H9 (cell line): Measurements from ENCODE around the gene GPC3. TPM values are rescaled to one million over a fixed set of nuclear protein-coding genes. Genes with fewer than 3 reads are reported as not detected.
"Not testable (repeated sequence)": the region's sequence is repeated elsewhere in the genome, so short reads cannot be mapped to it uniquely, and the experiment has no call there.

ENCODE experiments used
- DNase-seq: peaks from one replicate; pipeline ENCODE4 v3.0.0-alpha.2; 2017
- H2AFZ ChIP-seq: one replicate; pipeline ENCODE4 v1.6.1; 2013; ENCODE audit warnings: mild to moderate bottlenecking, low read length, control low read depth, moderate library complexity
- H2AK5ac ChIP-seq: 2 replicates; pipeline ENCODE4 v1.6.1; 2013; ENCODE audit warnings: low read length, control low read depth, mixed read lengths; ENCODE audit not compliant: insufficient read length
- H2BK120ac ChIP-seq: one replicate; pipeline ENCODE4 v1.6.1; 2013; ENCODE audit warnings: low read depth, mild to moderate bottlenecking, low read length, control low read depth, inconsistent platforms; ENCODE audit not compliant: poor library complexity, severe bottlenecking
- H2BK12ac ChIP-seq: 2 replicates; pipeline ENCODE4 v1.6.1; 2013; ENCODE audit warnings: low read length, control low read depth, mixed read lengths, low read depth; ENCODE audit not compliant: insufficient read length
- H2BK15ac ChIP-seq: 2 replicates; pipeline ENCODE4 v1.6.1; 2013; ENCODE audit warnings: low read depth, low read length, control low read depth
- H2BK20ac ChIP-seq: one replicate; pipeline ENCODE4 v1.6.1; 2013; ENCODE audit warnings: low read depth, mild to moderate bottlenecking, low read length, control low read depth, inconsistent platforms; ENCODE audit not compliant: poor library complexity, severe bottlenecking
- H2BK5ac ChIP-seq: 2 replicates; pipeline ENCODE4 v1.6.1; 2013; ENCODE audit warnings: low read length, control low read depth, mixed read lengths; ENCODE audit not compliant: insufficient read length
- H3K14ac ChIP-seq: 2 replicates; pipeline ENCODE4 v1.6.1; 2013; ENCODE audit warnings: low read length, control low read depth; ENCODE audit not compliant: insufficient read depth
- H3K18ac ChIP-seq: 2 replicates; pipeline ENCODE4 v1.6.1; 2013; ENCODE audit warnings: low read depth, mild to moderate bottlenecking, mixed read lengths, low read length, control low read depth; ENCODE audit not compliant: insufficient read length
- H3K23ac ChIP-seq: 2 replicates; pipeline ENCODE4 v1.6.1; 2013; ENCODE audit warnings: low read length, control low read depth, mixed read lengths, low read depth; ENCODE audit not compliant: insufficient read length
- H3K23me2 ChIP-seq: 2 replicates; pipeline ENCODE4 v1.6.1; 2013; ENCODE audit warnings: low read depth, mild to moderate bottlenecking, mixed read lengths, low read length, control low read depth; ENCODE audit not compliant: insufficient read length, poor library complexity, severe bottlenecking
- H3K27ac ChIP-seq: 2 replicates; pipeline ENCODE4 v1.5.1; 2013; ENCODE audit warnings: low read length, control low read depth, mixed read lengths, low read depth; ENCODE audit not compliant: insufficient read length
- H3K27me3 ChIP-seq: 2 replicates; pipeline ENCODE4 v1.6.1; 2013; ENCODE audit warnings: low read length, control low read depth, inconsistent platforms; ENCODE audit not compliant: insufficient read depth
- H3K4ac ChIP-seq: 2 replicates; pipeline ENCODE4 v1.6.1; 2013; ENCODE audit warnings: low read depth, mild to moderate bottlenecking, control low read depth, inconsistent platforms, low read length, moderate library complexity
- H3K4me1 ChIP-seq: 2 replicates; pipeline ENCODE4 v1.6.1; 2013; ENCODE audit warnings: low read length, control low read depth, inconsistent platforms; ENCODE audit not compliant: insufficient read depth
- H3K4me2 ChIP-seq: 2 replicates; pipeline ENCODE4 v1.6.1; 2013; ENCODE audit warnings: low read length, control low read depth, mixed read lengths; ENCODE audit not compliant: insufficient read length, insufficient read depth
- H3K56ac ChIP-seq: 2 replicates; pipeline ENCODE4 v1.6.1; 2013; ENCODE audit warnings: low read depth, mild to moderate bottlenecking, mixed read lengths, low read length, control low read depth; ENCODE audit not compliant: insufficient read length
- H3K79me1 ChIP-seq: 2 replicates; pipeline ENCODE4 v1.6.1; 2013; ENCODE audit warnings: low read depth, mild to moderate bottlenecking, moderate library complexity, low read length, control low read depth, inconsistent platforms; ENCODE audit not compliant: insufficient read depth, poor library complexity, severe bottlenecking
- H3K79me2 ChIP-seq: 2 replicates; pipeline ENCODE4 v1.6.1; 2013; ENCODE audit warnings: low read length, control low read depth, inconsistent platforms; ENCODE audit not compliant: insufficient read depth
- H3K9ac ChIP-seq: 2 replicates; pipeline ENCODE4 v1.6.1; 2013; ENCODE audit warnings: low read length, control low read depth, mixed read lengths; ENCODE audit not compliant: insufficient read length; ENCODE audit errors: extremely low read depth
- H3K9me3 ChIP-seq: one replicate; pipeline ENCODE4 v1.6.1; 2013; ENCODE audit warnings: low read depth, low read length, inconsistent platforms; ENCODE audit not compliant: control insufficient read depth
- H3T11ph ChIP-seq: one replicate; pipeline ENCODE4 v1.6.1; 2013; ENCODE audit warnings: mild to moderate bottlenecking, low read length, control low read depth, inconsistent platforms
- H4K20me1 ChIP-seq: one replicate; pipeline ENCODE4 v1.6.1; 2013; ENCODE audit not compliant: control insufficient read depth, insufficient read length, insufficient read depth
- H4K5ac ChIP-seq: 2 replicates; pipeline ENCODE4 v1.6.1; 2013; ENCODE audit warnings: low read depth, mild to moderate bottlenecking, mixed read lengths, low read length, control low read depth; ENCODE audit not compliant: insufficient read length
- H4K8ac ChIP-seq: replicated peaks from 2 replicates; pipeline ENCODE4 v1.6.1; 2013; ENCODE audit warnings: low read length, control low read depth, mixed read lengths, low read depth; ENCODE audit not compliant: insufficient read length
- H4K91ac ChIP-seq: 2 replicates; pipeline ENCODE4 v1.6.1; 2013; ENCODE audit warnings: low read depth, mild to moderate bottlenecking, moderate library complexity, mixed read lengths, low read length, control low read depth; ENCODE audit not compliant: insufficient read length
- H3K27ac Mint-ChIP-seq, 3 experiments: 2 replicates in 2 of 3; 3 replicates in 1 of 3; pipeline ENCODE4 v1.8.0; 2020 to 2021; ENCODE audit warnings: mixed read lengths in 3 of 3, mild to moderate bottlenecking in 1 of 3, moderate library complexity in 1 of 3
- H3K27me3 Mint-ChIP-seq: 2 replicates; pipeline ENCODE4 v1.8.0; 2021; ENCODE audit warnings: low read depth, mild to moderate bottlenecking, moderate library complexity, mixed read lengths
- H3K36me3 Mint-ChIP-seq, 3 experiments: 2 replicates in 2 of 3; 3 replicates in 1 of 3; pipeline ENCODE4 v1.8.0; 2020 to 2021; ENCODE audit warnings: low read depth in 3 of 3, mixed read lengths in 3 of 3; ENCODE audit not compliant: insufficient read depth in 1 of 3
- H3K4me1 Mint-ChIP-seq, 2 experiments: 2 replicates each; pipeline ENCODE4 v1.8.0; 2020; ENCODE audit warnings: mixed read lengths in 2 of 2
- H3K4me3 Mint-ChIP-seq, 2 experiments: 2 replicates in 1 of 2; 3 replicates in 1 of 2; pipeline ENCODE4 v1.8.0; 2020 to 2021; ENCODE audit warnings: mild to moderate bottlenecking in 2 of 2, mixed read lengths in 2 of 2, moderate library complexity in 1 of 2
- H3K9me3 Mint-ChIP-seq, 2 experiments: 2 replicates in 1 of 2; 3 replicates in 1 of 2; pipeline ENCODE4 v1.8.0; 2020; ENCODE audit warnings: mild to moderate bottlenecking in 2 of 2, mixed read lengths in 2 of 2, moderate library complexity in 1 of 2
- CTCF ChIP-seq: fragments of 200-600 bp; sonication (generic); conservative IDR thresholded peaks from 3 replicates; pipeline ENCODE4 v1.8.0; 2021; ENCODE audit warnings: antibody characterized with exemption, mild to moderate bottlenecking
- WGBS: extraction: QIAGEN DNeasy Blood & Tissue Kit; methylation state at CpG from one replicate; pipeline ENCODE4 v1.1.7; 2013; ENCODE audit warnings: missing lambda C conversion rate, low lambda C conversion rate, mixed read lengths; ENCODE audit not compliant: insufficient read length; ENCODE audit errors: extremely low coverage; 5-methylcytosine and 5-hydroxymethylcytosine counted together
- total RNA-seq: library from RNA; stranded (reverse); gene quantifications from 2 replicates; pipeline ENCODE4 v1.2.1, GENCODE V29; 2021

The GPC3 gene
- total RNA-seq, 1 experiment from 2014 or later: 108 TPM

GRCh38 chrX:133888984-133889383 is 96.4 kb downstream of the GPC3 start:
- Histone ChIP-seq H2AK5ac (no peak overlapping the region), H3K4ac (no peak overlapping the region), H3T11ph (no peak overlapping the region), H2BK15ac (no peak overlapping the region), H4K5ac (no peak overlapping the region), H3K9me3 (no peaks in the 10 kb centered on the region), H3K18ac (no peak overlapping the region), H2BK120ac (no peak overlapping the region), H4K8ac (no peak overlapping the region), H4K91ac (no peak overlapping the region), H2AFZ (no peak overlapping the region), H3K23me2 (no peaks in the 10 kb centered on the region), H3K4me1 (no peaks in the 10 kb centered on the region), H3K56ac (no peak overlapping the region), H2BK12ac (no peak overlapping the region), H3K9ac (no peak overlapping the region), H3K14ac (no peak overlapping the region), H2BK5ac (no peak overlapping the region), H2BK20ac (no peak overlapping the region), H3K79me1 (no peaks in the 10 kb centered on the region), H4K20me1 (no peaks in the 10 kb centered on the region), H3K27me3 (no peaks in the 10 kb centered on the region), H3K79me2 (no peaks in the 10 kb centered on the region), H3K27ac (no peak overlapping the region), H3K23ac (no peak overlapping the region), H3K4me2 (no peak overlapping the region)
- no peak overlapping the region for H3K4me3 Mint-ChIP-seq
- no CpG with 5 or more reads among the region's 1 CpG for WGBS
- no peak for DNase-seq
- H3K9me3 Mint-ChIP-seq: no peaks in the 10 kb centered on the region
- peaks cover 1 to 16% (median 2%) of the 10 kb centered on the region in 3 experiments; a peak in 5 of 7 replicates for H3K36me3 Mint-ChIP-seq
- H3K27me3 Mint-ChIP-seq: no peaks in the 10 kb centered on the region
- no peak overlapping the region for H3K27ac Mint-ChIP-seq
- no peak for TF ChIP-seq CTCF
- H3K4me1 Mint-ChIP-seq: peaks cover 10 to 15% of the 10 kb centered on the region in 2 experiments

- H3K9me3 ChIP-seq, H4K8ac ChIP-seq, H3K79me2 ChIP-seq, H4K91ac ChIP-seq, H3K23me2 ChIP-seq, H3K27ac Mint-ChIP-seq, H3K14ac ChIP-seq, H3K79me1 ChIP-seq, H3K27me3 ChIP-seq, H2BK120ac ChIP-seq, H2BK20ac ChIP-seq, H3K23ac ChIP-seq, H3K56ac ChIP-seq, H3K27me3 Mint-ChIP-seq, H3K9ac ChIP-seq, H3T11ph ChIP-seq, H3K18ac ChIP-seq, H3K27ac ChIP-seq, H3K4me3 Mint-ChIP-seq, H3K4me1 ChIP-seq, H2AFZ ChIP-seq, H2BK15ac ChIP-seq, H4K5ac ChIP-seq, DNase-seq, H3K4me2 ChIP-seq, H4K20me1 ChIP-seq, H2BK12ac ChIP-seq, H3K4ac ChIP-seq, H2AK5ac ChIP-seq, H2BK5ac ChIP-seq, H3K9me3 Mint-ChIP-seq: not testable (repeated sequence)
- peaks cover 1 to 16% (median 2%) of the 10 kb centered on the region in 3 experiments; a peak in 5 of 7 replicates for H3K36me3 Mint-ChIP-seq
- H3K4me1 Mint-ChIP-seq: peaks cover 10 to 15% of the 10 kb centered on the region in 2 experiments
- WGBS: no CpG with 5 or more reads among the region's 3 CpGs
Observed at GRCh38 chrX:133888084-133888483, 97.3 kb downstream of the GPC3 start.
